Right ventricle myocardium superior (tissue), 1 donor: ENCODE results near the gene PTPN1. TPM values are rescaled to one million over a fixed set of nuclear protein-coding genes. Genes with fewer than 3 reads are reported as not detected.
"Not testable (repeated sequence)": the region's sequence is repeated elsewhere in the genome, so short reads cannot be mapped to it uniquely, and the experiment has no call there.

ENCODE experiments used
- ATAC-seq: fragments of 200-7000 bp; cut with Tn5 transposase; one replicate; pipeline ENCODE4 v1.9.1; 2020; ENCODE audit warnings: mild to moderate bottlenecking; ENCODE audit not compliant: poor library complexity
- DNase-seq: peaks from one replicate; pipeline ENCODE4 v3.0.0-alpha.2; 2020
- intact Hi-C: fragments of 100-400 bp; cut with DNase I; formaldehyde crosslinking; loops from one replicate; pipeline ENCODE4 v1.11.2; 2022
- total RNA-seq: library from RNA; stranded (reverse); fragmentation: NEBNext Ultra II Directional; extraction: Animal tissue kit (Norgen Biotek cat#: 25700); gene quantifications from one replicate; pipeline ENCODE4 v1.2.1, GENCODE V29; 2021
- donor health status: DM: no; HTN: yes; CAD: no; lungs with severe emphysema.

The PTPN1 gene
- total RNA-seq, 1 donor from 2014 or later = 20.1 TPM

- intact Hi-C loops = no loop called here
- no peak for ATAC-seq
Observed at GRCh38 chr20:50563133-50563944, 53.2 kb downstream of the PTPN1 start.

DNA sequence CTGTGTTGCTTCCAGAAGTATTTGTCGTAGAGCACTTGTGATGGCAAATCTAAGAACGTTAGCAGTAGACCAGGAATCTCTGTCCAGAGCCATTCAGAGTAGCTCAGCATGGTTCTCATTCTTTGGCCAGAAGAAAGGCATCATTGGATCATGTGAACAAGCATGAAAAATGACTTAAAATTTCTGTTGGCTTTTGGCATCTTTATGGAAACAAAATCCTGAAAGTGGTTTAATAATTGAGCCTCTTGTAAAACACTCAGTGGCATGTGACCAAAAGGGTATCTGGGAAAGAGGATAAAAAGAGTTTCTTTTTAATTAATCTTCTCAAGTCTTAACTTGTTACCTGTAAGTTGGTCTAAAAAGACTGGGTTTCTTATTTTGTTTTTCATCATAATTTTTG, 55.2 kb downstream of the PTPN1 start:
- no peak for ATAC-seq
- DNase-seq = no peak
- intact Hi-C loops = no loop called here

More at GRCh38 chr20:50563133-50563944, 53.2 kb downstream of the PTPN1 start:
- no peak for DNase-seq

DNA sequence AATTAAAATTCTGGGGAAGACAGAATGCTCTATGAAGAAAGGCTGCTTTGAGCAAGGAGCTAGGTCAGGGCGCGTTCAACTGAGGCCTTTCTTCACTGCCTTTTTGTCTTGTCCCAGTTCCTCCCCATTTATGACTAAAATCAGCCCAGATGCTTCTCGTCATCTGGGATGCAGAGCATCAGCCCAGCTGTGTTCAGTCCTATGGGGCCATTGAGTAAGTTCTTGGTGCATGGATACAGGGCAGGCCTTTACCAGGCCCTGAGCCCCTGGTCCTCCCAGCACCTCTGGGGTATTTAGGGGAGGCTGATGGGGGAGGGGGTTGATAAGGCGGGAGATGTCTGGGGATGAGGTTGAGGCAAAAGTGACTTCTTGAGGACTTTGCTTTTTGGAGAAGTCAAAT, 55.7 kb downstream of the PTPN1 start:
- ATAC-seq = peak; percentile 16
- no peak for DNase-seq
- intact Hi-C loops = no loop called here

DNA sequence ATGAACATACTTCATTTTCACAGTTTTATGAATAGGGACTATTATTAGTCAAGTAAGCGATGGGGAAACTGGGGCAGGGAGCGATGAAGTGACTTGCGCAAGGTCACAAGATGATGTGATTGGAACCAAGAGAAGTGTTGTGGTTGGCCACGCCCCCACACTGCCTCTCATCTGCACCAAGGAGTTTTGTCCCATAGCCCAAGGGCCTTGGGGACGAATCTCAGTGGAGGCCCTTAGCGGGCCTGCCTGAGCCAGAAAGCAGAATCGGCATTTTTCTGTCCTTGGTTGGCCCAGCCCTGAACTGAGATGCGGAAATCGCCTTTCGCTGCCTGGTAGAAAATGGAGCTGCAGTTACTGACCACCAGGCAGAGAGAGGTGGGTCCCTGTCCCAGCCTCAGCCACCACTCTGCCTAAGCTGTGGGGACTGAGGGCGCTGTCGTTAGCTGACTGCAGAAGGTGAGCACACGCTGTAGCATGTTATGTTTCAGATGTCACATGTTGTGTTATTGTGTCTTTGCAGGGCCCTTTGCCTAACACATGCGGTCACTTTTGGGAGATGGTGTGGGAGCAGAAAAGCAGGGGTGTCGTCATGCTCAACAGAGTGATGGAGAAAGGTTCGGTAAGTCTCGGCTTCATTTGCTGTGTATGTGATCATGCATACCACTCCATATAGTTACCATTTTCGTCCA, 57.8 kb downstream of the PTPN1 start:
- ATAC-seq = no peak
- intact Hi-C loops = no loop called here
- no peak for DNase-seq

GRCh38 chr20:50568549-50568942, 58.4 kb downstream of the PTPN1 start:
- DNase-seq (no peak), ATAC-seq (no peak)
- intact Hi-C loops = no loop called here

DNA sequence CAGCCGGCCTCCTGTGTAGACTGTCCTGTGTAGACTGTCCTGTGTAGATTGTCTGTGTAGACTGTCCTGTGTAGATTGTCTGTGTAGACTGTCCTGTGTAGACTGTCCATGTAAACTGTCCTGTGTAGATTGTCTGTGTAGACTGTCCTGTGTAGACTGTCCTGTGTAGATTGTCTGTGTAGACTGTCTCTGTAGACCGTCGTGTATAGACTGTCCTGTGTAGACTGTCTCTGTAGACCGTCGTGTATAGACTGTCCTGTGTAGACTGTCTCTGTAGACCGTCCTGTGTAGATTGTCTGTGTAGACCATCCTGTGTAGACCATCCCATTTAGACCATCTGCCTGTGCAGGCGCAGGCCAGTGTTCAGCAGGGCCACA, 59.3 kb downstream of the PTPN1 start:
- intact Hi-C loops, ATAC-seq, DNase-seq: not testable (repeated sequence)

- intact Hi-C loops = loop anchor here (5.0 kb wide), 1 partner anchor 58 kb away; the partner anchor contains the start of gene PTPN1
- ATAC-seq (peak; percentile 34), DNase-seq (no peak)
Observed at GRCh38 chr20:50569864-50570836, 60.0 kb downstream of the PTPN1 start.

- ATAC-seq (no peak), DNase-seq (no peak)
- intact Hi-C loops = loop anchor here (5.0 kb wide), 1 partner anchor 59 kb away; the partner anchor contains the start of gene PTPN1
Observed at GRCh38 chr20:50571466-50571865, 61.3 kb downstream of the PTPN1 start.

GRCh38 chr20:50572938-50573777, 63.0 kb downstream of the PTPN1 start:
- ATAC-seq (peak; percentile 47), DNase-seq (peak; percentile 68)
- intact Hi-C loops = loop anchor here (5.0 kb wide), 1 partner anchor 61 kb away; the partner anchor contains the start of gene PTPN1

DNA sequence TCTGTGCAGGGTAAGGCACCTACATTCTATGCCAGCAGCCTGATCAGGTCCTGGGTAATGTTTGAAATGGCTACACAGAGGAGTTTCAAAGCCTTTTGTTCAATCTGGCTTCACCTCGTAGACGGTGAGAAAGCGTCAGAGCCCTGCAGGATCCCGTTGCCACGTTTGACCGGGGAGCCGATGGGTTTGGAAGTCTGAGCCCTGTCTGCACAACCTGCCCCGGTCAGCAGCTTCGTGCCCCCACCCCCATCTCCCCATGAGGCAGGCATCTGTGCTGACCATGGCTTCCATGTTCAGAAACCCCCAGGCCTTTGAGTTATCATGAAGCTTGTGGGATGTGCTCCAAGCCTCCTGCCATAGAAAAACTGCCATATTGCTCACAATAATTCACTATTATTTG, 63.9 kb downstream of the PTPN1 start:
- DNase-seq = no peak
- intact Hi-C loops = loop anchor here (5.0 kb wide), 1 partner anchor 62 kb away; the partner anchor contains the start of gene PTPN1

GRCh38 chr20:50574586-50574985, 64.4 kb downstream of the PTPN1 start:
- intact Hi-C loops = loop anchor here (5.0 kb wide), 1 partner anchor 62 kb away; the partner anchor contains the start of gene PTPN1
- DNase-seq = no peak
- ATAC-seq = no peak

More for the DNA sequence above, 63.9 kb downstream of the PTPN1 start:
- ATAC-seq = no peak

- intact Hi-C loops = loop anchor here (5.0 kb wide), 2 partner anchors 99 to 389 kb away; no protein-coding TSS in a partner anchor
- ATAC-seq = peak; percentile 64
- DNase-seq = peak; percentile 82
Observed at GRCh38 chr20:50575865-50576720, 65.9 kb downstream of the PTPN1 start.

DNA sequence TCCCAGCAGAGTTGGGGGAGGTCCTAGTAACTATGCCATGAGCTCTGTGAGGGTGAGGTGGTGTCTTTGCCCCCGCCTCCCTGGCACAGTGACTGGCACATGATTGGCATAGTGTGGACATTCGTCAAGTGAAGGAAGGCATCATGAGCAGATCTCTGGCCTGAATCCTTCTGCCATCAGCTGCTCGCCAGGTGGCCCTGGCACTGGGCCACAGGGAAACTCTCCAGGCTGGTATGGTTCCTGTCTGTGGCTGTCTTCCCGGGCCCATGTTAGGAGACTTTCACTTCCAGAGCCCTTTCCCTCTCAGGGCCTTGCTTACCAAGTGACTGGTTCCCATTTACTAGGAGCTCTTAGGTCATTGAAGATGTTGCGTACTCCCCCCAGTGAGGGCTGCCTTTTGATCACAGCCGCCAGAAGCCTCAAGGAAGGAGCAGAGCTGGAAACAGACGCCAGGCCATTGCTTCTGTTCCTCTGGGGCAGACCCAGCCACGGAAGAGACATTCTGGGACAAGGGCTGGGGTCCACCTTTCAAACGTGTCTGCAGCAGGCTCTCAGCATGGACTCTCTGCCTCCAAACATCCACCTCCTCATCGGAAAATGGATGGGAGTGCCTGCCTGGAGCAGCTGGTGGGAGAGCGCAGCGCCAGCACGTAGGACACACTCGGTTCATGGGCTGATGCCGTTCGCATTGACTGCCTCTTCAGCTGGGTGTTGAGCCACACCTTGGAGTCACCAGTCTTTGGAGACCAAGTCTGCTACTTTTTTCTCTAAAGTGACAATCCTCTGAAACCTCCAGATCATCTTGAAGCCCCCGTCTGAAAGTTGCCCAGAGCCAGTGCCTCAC, 67.2 kb downstream of the PTPN1 start:
- DNase-seq (peak; percentile 85), ATAC-seq (peak; percentile 82)
- intact Hi-C loops = loop anchor here (5.0 kb wide), 2 partner anchors 100 to 390 kb away; no protein-coding TSS in a partner anchor

DNA sequence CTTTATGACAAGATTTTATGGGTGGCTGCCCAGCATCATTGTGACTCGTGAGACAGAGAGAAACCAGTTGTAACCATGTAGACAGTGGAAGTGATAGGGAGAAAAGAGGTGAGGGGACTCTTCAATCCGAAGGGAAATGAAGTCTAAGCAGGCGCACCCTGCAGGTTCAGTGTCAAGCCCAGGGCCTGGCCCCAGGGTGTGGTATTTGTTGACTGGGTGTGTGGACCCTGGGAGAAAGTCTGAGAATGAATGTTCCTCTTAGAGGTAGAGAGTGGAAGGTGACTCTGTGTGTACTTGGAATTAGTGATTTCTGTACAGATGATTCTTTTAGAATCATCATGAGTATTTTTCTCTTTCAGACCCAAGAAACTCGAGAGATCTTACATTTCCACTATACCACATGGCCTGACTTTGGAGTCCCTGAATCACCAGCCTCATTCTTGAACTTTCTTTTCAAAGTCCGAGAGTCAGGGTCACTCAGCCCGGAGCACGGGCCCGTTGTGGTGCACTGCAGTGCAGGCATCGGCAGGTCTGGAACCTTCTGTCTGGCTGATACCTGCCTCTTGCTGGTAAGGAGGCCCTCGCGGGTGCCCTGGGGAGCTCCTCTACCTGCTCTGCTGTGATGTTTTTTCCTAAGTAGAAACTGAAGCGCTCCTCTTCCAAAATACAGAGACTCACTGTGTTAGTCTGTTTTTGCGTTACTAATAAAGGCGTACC, 68.0 kb downstream of the PTPN1 start:
- DNase-seq (no peak), ATAC-seq (no peak)
- intact Hi-C loops = loop anchor here (5.0 kb wide), 2 partner anchors 101 to 391 kb away; no protein-coding TSS in a partner anchor

- no peak for DNase-seq
- intact Hi-C loops = loop anchor here (5.0 kb wide), 2 partner anchors 101 to 391 kb away; no protein-coding TSS in a partner anchor
- ATAC-seq = no peak
Observed at GRCh38 chr20:50578778-50579165, 68.6 kb downstream of the PTPN1 start.
